ENCODE results near the gene GRIN2A. TPM values are rescaled to one million over a fixed set of nuclear protein-coding genes. Genes with fewer than 3 reads are reported as not detected.

The GRIN2A gene
- total and polyA plus RNA-seq, 12 donors, result 0.07 to 1.2 (median 0.32) TPM; not detected in 2

DNA sequence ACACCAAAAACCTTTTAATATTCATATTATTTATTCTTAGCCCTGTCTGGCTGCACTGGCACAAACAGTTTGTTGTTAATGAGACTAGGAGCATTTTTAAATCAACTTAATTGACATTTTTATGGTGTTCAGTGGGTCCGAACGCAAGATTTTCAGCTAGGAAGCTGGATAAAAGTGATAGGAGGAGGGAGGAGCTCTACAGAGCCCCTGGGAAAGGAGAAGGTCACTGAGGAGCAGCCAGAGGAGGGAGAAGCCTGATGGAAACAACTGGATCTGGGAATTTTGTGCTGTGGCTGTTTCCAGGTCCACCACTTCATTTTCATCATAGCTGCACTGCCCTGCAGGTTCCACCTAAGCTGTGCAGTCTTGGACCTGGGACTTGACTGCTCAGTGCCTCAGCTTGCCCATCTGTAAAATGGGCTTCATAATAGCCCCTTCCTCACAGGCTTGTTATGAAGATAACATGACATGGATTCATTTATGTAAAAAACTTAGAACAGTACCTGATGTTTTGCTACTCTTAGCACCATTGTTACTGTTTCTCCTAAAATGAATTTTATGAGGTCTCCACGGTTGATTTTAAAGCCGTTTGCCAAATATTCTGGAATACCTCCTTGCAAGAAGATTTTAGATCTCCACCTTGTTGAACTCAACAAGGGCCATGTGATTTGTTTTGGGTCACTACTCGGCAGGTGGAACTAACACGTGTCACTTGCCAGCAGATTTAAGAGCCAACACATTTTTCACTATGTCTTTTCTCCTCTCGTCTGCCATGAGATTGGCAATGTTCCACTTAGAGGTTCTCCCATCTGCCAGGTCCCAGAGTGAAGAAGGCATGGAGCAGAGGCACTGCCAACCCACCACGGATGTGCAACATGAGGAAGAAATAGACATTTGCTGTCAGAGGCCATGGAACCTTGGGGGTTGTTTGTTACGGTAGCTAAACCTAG, 18.7 kb upstream of the GRIN2A start:
- intact Hi-C loops (cut with DNase I), result no loop called here
- Histone ChIP-seq H3K4me1 (replicated peaks in 1 of 2) (no peaks in the 10 kb centered on the region), H3K27ac (no peak overlapping the region), H3K36me3 (replicated peaks in 1 of 2) (no peaks in the 10 kb centered on the region), H3K4me3 (no peak overlapping the region), H3K27me3 (no peaks in the 10 kb centered on the region), H3K9me3 (replicated peaks in 1 of 3) (no peaks in the 10 kb centered on the region)
- DNase-seq, result no peak
- WGBS, 4 donors, result 55 to 61% (median 59%) methylated on average over 9 of the region's 9 CpGs
- no peak for TF ChIP-seq POLR2A (IDR thresholded peaks at IDR 0.05)
- TF ChIP-seq CTCF (IDR thresholded peaks at IDR 0.05), result no peak

- no peaks in the 10 kb centered on the region for H3K27me3 ChIP-seq
- intact Hi-C loops (cut with DNase I), result no loop called here
- H3K9me3 ChIP-seq (replicated peaks in 1 of 3), result no peaks in the 10 kb centered on the region
- no peak overlapping the region for H3K27ac ChIP-seq
- H3K4me1 ChIP-seq (replicated peaks in 1 of 2), result no peaks in the 10 kb centered on the region
- 47 to 67% (median 54%) methylated on average over 2 of the region's 2 CpGs for WGBS, 4 donors
- H3K36me3 ChIP-seq (replicated peaks in 1 of 2), result no peaks in the 10 kb centered on the region
- H3K4me3 ChIP-seq, result no peak overlapping the region
- no peak for TF ChIP-seq CTCF (IDR thresholded peaks at IDR 0.05)
- no peak for DNase-seq
Observed at GRCh38 chr16:10196999-10197398, 14.8 kb upstream of the GRIN2A start.

GRCh38 chr16:10191096-10191495, 8.9 kb upstream of the GRIN2A start:
- Histone ChIP-seq H3K36me3 (replicated peaks in 1 of 2) (no peaks in the 10 kb centered on the region), H3K27me3 (no peaks in the 10 kb centered on the region), H3K9me3 (replicated peaks in 1 of 3) (no peaks in the 10 kb centered on the region), H3K27ac (no peak overlapping the region), H3K4me1 (replicated peaks in 1 of 2) (no peaks in the 10 kb centered on the region), H3K4me3 (no peak overlapping the region)
- 77 to 84% (median 83%) methylated on average over 2 of the region's 2 CpGs for WGBS, 4 donors
- intact Hi-C loops (cut with DNase I), result no loop called here
- no peak for DNase-seq
- TF ChIP-seq POLR2A (IDR thresholded peaks at IDR 0.05) (no peak), CTCF (IDR thresholded peaks at IDR 0.05) (no peak)

DNA sequence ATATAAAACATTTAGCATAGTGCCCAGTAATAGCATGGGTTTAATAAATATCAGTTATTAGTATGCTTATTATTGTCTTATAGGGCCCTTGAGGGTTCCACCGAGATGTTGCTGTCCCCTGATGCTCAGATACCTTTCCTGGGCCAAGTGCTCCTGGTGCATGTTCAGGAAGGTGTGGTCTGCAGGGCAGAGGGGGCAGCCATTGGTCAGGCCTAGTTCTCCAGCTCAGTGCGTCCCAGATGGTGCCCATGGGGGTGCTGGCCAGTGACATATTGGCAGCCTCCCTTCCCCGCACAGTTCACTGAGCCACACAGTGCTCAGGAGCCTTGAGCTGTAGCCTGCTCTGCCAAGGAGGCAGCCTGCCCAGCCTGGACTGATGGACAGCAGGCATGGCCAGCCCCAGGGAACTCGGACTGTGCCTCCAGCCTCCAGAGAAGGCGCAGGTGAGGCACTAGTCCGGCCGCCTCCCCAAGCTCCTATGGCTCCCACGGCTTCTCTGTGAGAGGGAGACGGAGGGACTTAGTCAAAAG, 7.7 kb upstream of the GRIN2A start:
- no peaks in the 10 kb centered on the region for H3K27me3 ChIP-seq
- no peaks in the 10 kb centered on the region for H3K4me1 ChIP-seq (replicated peaks in 1 of 2)
- H3K27ac ChIP-seq, result no peak overlapping the region
- no peak for TF ChIP-seq CTCF (IDR thresholded peaks at IDR 0.05)
- no peak for TF ChIP-seq POLR2A (IDR thresholded peaks at IDR 0.05)
- no peak overlapping the region for H3K4me3 ChIP-seq
- H3K36me3 ChIP-seq (replicated peaks in 1 of 2), result no peaks in the 10 kb centered on the region
- no peak for DNase-seq
- WGBS, 4 donors, result 54 to 77% (median 70%) methylated on average over 6 to 9 of the region's 9 CpGs
- intact Hi-C loops (cut with DNase I), result no loop called here
- H3K9me3 ChIP-seq (replicated peaks in 1 of 3), result no peaks in the 10 kb centered on the region

Measured in adrenal gland (tissue), 12 donors.